ENCODE measurements around the gene DTX2. TPM values are rescaled to one million over a fixed set of nuclear protein-coding genes. Genes with fewer than 3 reads are reported as not detected.
"Not testable (repeated sequence)": the region's sequence is repeated elsewhere in the genome, so short reads cannot be mapped to it uniquely, and the experiment has no call there.

DTX2 gene
- total and polyA plus RNA-seq, 10 donors: 17.9 to 60.6 (median 42.9) TPM

- intact Hi-C loops (cut with DNase I; ENCODE audit: low total_unique reads): not testable (repeated sequence)
- WGBS, 5 donors: 55 to 76% (median 70%) methylated on average over 2 to 5 of the region's 20 CpGs
Observed at GRCh38 chr7:76485822-76486610, 24.5 kb downstream of the DTX2 start.

GRCh38 chr7:76486618-76487017 lies 25.1 kb downstream of the DTX2 start:
- H3K9me3 ChIP-seq; intact Hi-C loops (cut with DNase I; ENCODE audit: low total_unique reads); H3K27ac ChIP-seq; H3K4me3 ChIP-seq; H3K27me3 ChIP-seq (replicated peaks in 1 of 7); H3K4me1 ChIP-seq: not testable (repeated sequence)
- WGBS, 5 donors: 17 to 38% (median 26%) methylated on average over 1 to 2 of the region's 5 CpGs; no CpG with 5 or more reads in 1 of the 5 donors
- peak; percentile 78 for DNase-seq
- H3K36me3 ChIP-seq: peaks cover 0 to 23% (median 12%) of the 10 kb centered on the region in 6 donors

More at GRCh38 chr7:76485822-76486610, 24.5 kb downstream of the DTX2 start:
- not testable (repeated sequence) for DNase-seq; H3K4me1 ChIP-seq; H3K27ac ChIP-seq; H3K4me3 ChIP-seq; H3K9me3 ChIP-seq; H3K27me3 ChIP-seq (replicated peaks in 1 of 7)
- H3K36me3 ChIP-seq: peaks cover 0 to 29% (median 13%) of the 10 kb centered on the region in 6 donors

GRCh38 chr7:76487969-76488368 lies 26.5 kb downstream of the DTX2 start:
- H3K4me1 ChIP-seq; H3K36me3 ChIP-seq; H3K9me3 ChIP-seq; H3K27ac ChIP-seq; DNase-seq; H3K4me3 ChIP-seq; intact Hi-C loops (cut with DNase I; ENCODE audit: low total_unique reads); H3K27me3 ChIP-seq (replicated peaks in 1 of 7): not testable (repeated sequence)
- 51 to 74% (median 55%) methylated on average over 3 to 8 of the region's 13 CpGs; no CpG with 5 or more reads in 2 of the 5 donors for WGBS, 5 donors

GRCh38 chr7:76492139-76492538 lies 30.6 kb downstream of the DTX2 start:
- H3K4me1 ChIP-seq; H3K27ac ChIP-seq; DNase-seq; H3K9me3 ChIP-seq; H3K27me3 ChIP-seq (replicated peaks in 1 of 7); intact Hi-C loops (cut with DNase I; ENCODE audit: low total_unique reads); H3K4me3 ChIP-seq; H3K36me3 ChIP-seq: not testable (repeated sequence)
- 77 to 88% (median 83%) methylated on average over 3 to 5 of the region's 10 CpGs; no CpG with 5 or more reads in 2 of the 5 donors for WGBS, 5 donors

GRCh38 chr7:76495717-76496116 lies 34.2 kb downstream of the DTX2 start:
- H3K4me3 ChIP-seq; intact Hi-C loops (cut with DNase I; ENCODE audit: low total_unique reads); DNase-seq; H3K4me1 ChIP-seq; H3K9me3 ChIP-seq; H3K27me3 ChIP-seq (replicated peaks in 1 of 7); H3K36me3 ChIP-seq; H3K27ac ChIP-seq: not testable (repeated sequence)
- 91 to 95% (median 93%) methylated on average over 12 to 16 of the region's 16 CpGs; no CpG with 5 or more reads in 1 of the 5 donors for WGBS, 5 donors

- H3K9me3 ChIP-seq; H3K27me3 ChIP-seq (replicated peaks in 1 of 7); H3K27ac ChIP-seq; DNase-seq; intact Hi-C loops (cut with DNase I; ENCODE audit: low total_unique reads); H3K4me1 ChIP-seq; H3K4me3 ChIP-seq: not testable (repeated sequence)
- 89 to 95% (median 94%) methylated on average over 10 to 14 of the region's 27 CpGs; no CpG with 5 or more reads in 2 of the 5 donors for WGBS, 5 donors
- peaks cover 0 to 30% (median 8%) of the 10 kb centered on the region in 6 donors for H3K36me3 ChIP-seq
Observed at GRCh38 chr7:76497918-76498582, 36.5 kb downstream of the DTX2 start.

- H3K4me3 ChIP-seq; intact Hi-C loops (cut with DNase I; ENCODE audit: low total_unique reads); H3K27ac ChIP-seq; DNase-seq; H3K9me3 ChIP-seq; H3K4me1 ChIP-seq; H3K27me3 ChIP-seq (replicated peaks in 1 of 7): not testable (repeated sequence)
- peaks cover 0 to 36% (median 10%) of the 10 kb centered on the region in 6 donors for H3K36me3 ChIP-seq
- WGBS, 5 donors: 90 to 96% (median 94%) methylated on average over 7 to 8 of the region's 10 CpGs; no CpG with 5 or more reads in 1 of the 5 donors
Observed at GRCh38 chr7:76498583-76499200, 37.2 kb downstream of the DTX2 start.
